NT2/D1 (cell line): Measurements from ENCODE around the gene NTRK3.

Experiments
- SUZ12 ChIP-seq: IDR thresholded peaks from 2 replicates; pipeline ENCODE4 v1.6.1; 2011; ENCODE audit not compliant: insufficient read length, insufficient read depth; ENCODE audit errors: extremely low read depth
- YY1 ChIP-seq: IDR thresholded peaks from 2 replicates; pipeline ENCODE4 v1.6.1; 2011; ENCODE audit not compliant: insufficient read length, insufficient read depth

GRCh38 chr15:88090481-88091011, 166.0 kb downstream of the NTRK3 start:
- no peak for TF ChIP-seq YY1
- no peak for TF ChIP-seq SUZ12
